Subcutaneous adipose tissue (tissue), 4 donors: ENCODE measurements around the gene AUTS2. TPM values are rescaled to one million over a fixed set of nuclear protein-coding genes. Genes with fewer than 3 reads are reported as not detected.

Experiments
- total RNA-seq, 4 donors: library from RNA; depleted of rRNA; stranded (reverse); fragments of >200 nt; gene quantifications; one replicate each; pipeline ENCODE4 v1.1.0, GENCODE V29; 2016
- TF ChIP-seq, protein P1 (sequence below): fragments of 450-650 bp; IDR thresholded peaks from one replicate; pipeline ENCODE4 v1.5.1; 2016; ENCODE audit warnings: low read depth, mild to moderate bottlenecking, control low read depth, antibody characterized with exemption, moderate library complexity

AUTS2 gene
- total RNA-seq, 4 donors from 2014 or later, result 22.4 to 46.9 (median 27.4) TPM

DNA sequence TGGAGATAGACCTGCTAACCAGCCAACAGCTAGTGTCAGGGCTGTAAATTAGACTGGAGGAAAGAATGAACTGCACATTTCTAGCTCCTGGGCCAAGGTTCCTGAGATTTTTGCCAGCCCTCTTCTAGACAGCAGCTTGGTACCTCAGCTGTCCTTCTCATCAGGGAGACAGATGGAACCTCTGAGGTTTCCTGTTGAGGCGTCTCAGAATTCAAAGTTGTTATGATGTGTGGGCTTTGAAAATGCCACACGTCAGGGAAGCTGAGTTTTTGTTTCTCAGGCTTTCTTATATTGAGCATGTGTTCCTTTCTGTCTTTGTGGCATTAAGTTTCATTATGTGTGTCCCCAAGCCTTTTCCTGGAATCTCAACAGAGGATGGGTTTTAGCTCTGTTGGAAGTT lies 736.6 kb downstream of the AUTS2 start:
- TF ChIP-seq, protein P1, sequence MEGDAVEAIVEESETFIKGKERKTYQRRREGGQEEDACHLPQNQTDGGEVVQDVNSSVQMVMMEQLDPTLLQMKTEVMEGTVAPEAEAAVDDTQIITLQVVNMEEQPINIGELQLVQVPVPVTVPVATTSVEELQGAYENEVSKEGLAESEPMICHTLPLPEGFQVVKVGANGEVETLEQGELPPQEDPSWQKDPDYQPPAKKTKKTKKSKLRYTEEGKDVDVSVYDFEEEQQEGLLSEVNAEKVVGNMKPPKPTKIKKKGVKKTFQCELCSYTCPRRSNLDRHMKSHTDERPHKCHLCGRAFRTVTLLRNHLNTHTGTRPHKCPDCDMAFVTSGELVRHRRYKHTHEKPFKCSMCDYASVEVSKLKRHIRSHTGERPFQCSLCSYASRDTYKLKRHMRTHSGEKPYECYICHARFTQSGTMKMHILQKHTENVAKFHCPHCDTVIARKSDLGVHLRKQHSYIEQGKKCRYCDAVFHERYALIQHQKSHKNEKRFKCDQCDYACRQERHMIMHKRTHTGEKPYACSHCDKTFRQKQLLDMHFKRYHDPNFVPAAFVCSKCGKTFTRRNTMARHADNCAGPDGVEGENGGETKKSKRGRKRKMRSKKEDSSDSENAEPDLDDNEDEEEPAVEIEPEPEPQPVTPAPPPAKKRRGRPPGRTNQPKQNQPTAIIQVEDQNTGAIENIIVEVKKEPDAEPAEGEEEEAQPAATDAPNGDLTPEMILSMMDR, result no peak

DNA sequence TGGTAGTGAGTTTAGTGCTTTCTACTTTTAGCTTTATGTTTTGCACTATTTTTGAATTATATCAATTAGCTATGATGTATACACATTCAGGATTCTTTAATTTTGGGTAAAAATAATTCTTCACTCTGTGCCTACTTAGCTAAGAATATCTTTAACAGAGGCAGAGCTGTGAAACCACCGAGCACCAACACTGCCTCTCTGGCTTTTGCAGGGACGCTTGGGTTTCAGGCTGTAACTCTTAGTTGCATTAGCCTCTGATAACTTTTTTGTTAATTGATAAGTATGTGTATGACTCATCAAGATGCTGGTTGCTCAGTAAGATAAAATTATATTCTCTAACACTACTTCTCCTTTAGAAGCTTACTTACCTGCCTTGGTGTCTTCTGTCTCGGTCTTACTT lies 738.3 kb downstream of the AUTS2 start:
- TF ChIP-seq, protein P1, result no peak

GRCh38 chr7:70338015-70338414 lies 739.7 kb downstream of the AUTS2 start:
- TF ChIP-seq, protein P1, result no peak

- TF ChIP-seq, protein P1, result no peak
Observed at GRCh38 chr7:70340236-70340635, 742.0 kb downstream of the AUTS2 start.

DNA sequence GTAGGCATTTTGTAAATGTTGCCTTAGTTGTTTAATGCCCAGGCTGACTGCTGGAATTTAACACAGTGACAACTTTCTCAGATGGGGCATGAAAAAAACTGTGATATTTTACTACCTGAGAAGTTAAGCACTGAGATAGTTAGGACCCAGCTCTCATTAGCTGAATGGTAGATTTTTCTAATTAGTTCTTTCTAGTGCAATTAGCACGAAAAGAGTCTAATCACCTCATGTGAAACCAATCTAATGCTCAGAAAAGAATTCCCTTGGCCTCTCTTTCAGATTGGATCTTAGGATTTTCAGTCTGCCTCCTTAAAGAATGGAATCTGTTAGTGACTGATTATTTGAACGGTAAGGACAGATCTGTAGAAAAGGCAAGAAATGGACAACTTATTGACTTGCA lies 743.2 kb downstream of the AUTS2 start:
- TF ChIP-seq, protein P1, result no peak

GRCh38 chr7:70343519-70343918 lies 745.2 kb downstream of the AUTS2 start:
- TF ChIP-seq, protein P1, result no peak

DNA sequence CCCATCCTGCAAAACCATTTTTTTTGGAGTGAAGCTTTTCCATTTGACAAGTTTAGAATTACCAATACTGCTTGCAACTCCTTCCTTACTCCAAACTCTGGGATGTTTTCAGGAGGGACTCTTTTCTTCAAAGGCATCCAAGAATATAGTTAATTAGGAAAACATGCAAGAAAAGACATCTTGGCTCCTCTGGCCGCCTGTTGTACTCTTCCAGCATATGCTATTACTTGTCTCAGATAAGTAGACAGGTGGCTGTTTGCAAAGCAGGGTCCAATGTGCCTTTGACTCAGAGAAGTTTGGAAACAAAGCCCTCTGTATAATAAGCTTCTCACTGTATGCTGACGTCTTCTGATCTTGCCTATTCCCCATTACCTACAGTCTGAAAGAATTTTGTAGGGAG lies 746.5 kb downstream of the AUTS2 start:
- TF ChIP-seq, protein P1, result no peak
